ENCODE measurements around the gene FBXW5.

Gene FBXW5

GRCh38 chr9:136920069-136920468 lies 24.5 kb downstream of the FBXW5 start:
- no peak for DNase-seq (ENCODE audit: low read depth, low spot score)
- TF ChIP-seq CTCF (IDR thresholded peaks at IDR 0.05; ENCODE audit: insufficient read depth, low read length, missing control alignments): no peak
- CTCF ChIA-PET: interaction anchor here (0.9 to 2.1 kb wide), 3 partner anchors 16 to 115 kb away, joined by 3 to 6 read pairs (median 4); no protein-coding TSS in a partner anchor
- POLR2A ChIA-PET: no interaction called here
- H3K4me3 ChIP-seq (ENCODE audit: low read depth, low read length): no peak overlapping the region

GRCh38 chr9:136917902-136918301 lies 26.6 kb downstream of the FBXW5 start:
- CTCF ChIA-PET: no interaction called here
- POLR2A ChIA-PET: no interaction called here
- no peak for TF ChIP-seq CTCF (IDR thresholded peaks at IDR 0.05; ENCODE audit: insufficient read depth, low read length, missing control alignments)
- H3K4me3 ChIP-seq (ENCODE audit: low read depth, low read length): no peak overlapping the region
- DNase-seq (ENCODE audit: low read depth, low spot score): no peak

- CTCF ChIA-PET: no interaction called here
- H3K4me3 ChIP-seq (ENCODE audit: low read depth, low read length): no peak overlapping the region
- TF ChIP-seq CTCF (IDR thresholded peaks at IDR 0.05; ENCODE audit: insufficient read depth, low read length, missing control alignments): no peak
- POLR2A ChIA-PET: no interaction called here
- DNase-seq (ENCODE audit: low read depth, low spot score): no peak
Observed at GRCh38 chr9:136916330-136917184, 28.0 kb downstream of the FBXW5 start.

- no peak for DNase-seq (ENCODE audit: low read depth, low spot score)
- CTCF ChIA-PET: no interaction called here
- TF ChIP-seq CTCF (IDR thresholded peaks at IDR 0.05; ENCODE audit: insufficient read depth, low read length, missing control alignments): no peak
- POLR2A ChIA-PET: no interaction called here
- H3K4me3 ChIP-seq (ENCODE audit: low read depth, low read length): no peak overlapping the region
Observed at GRCh38 chr9:136915632-136916329, 28.8 kb downstream of the FBXW5 start.

- no peak for TF ChIP-seq CTCF (IDR thresholded peaks at IDR 0.05; ENCODE audit: insufficient read depth, low read length, missing control alignments)
- ChIA-PET POLR2A (no interaction called here), CTCF (no interaction called here)
- DNase-seq (ENCODE audit: low read depth, low spot score): no peak
- no peak overlapping the region for H3K4me3 ChIP-seq (ENCODE audit: low read depth, low read length)
Observed at GRCh38 chr9:136913701-136914438, 30.7 kb downstream of the FBXW5 start.

GRCh38 chr9:136910901-136911245 lies 33.7 kb downstream of the FBXW5 start:
- POLR2A ChIA-PET: no interaction called here
- DNase-seq (ENCODE audit: low read depth, low spot score): no peak
- no peak overlapping the region for H3K4me3 ChIP-seq (ENCODE audit: low read depth, low read length)
- TF ChIP-seq CTCF (IDR thresholded peaks at IDR 0.05; ENCODE audit: insufficient read depth, low read length, missing control alignments): no peak
- CTCF ChIA-PET: interaction anchor here (0.7 kb wide), 1 partner anchor 19 kb away, joined by 3 read pairs; no protein-coding TSS in a partner anchor
